Endodermal cell (in vitro differentiated cells): ENCODE results near the gene LNPK. TPM values are rescaled to one million over a fixed set of nuclear protein-coding genes. Genes with fewer than 3 reads are reported as not detected.

Experiments used
- DNase-seq: peaks from one replicate; pipeline ENCODE4 v3.0.0-alpha.2; 2017
- H3K27ac ChIP-seq: 2 replicates; pipeline ENCODE4 v1.5.1; 2013; ENCODE audit warnings: mild to moderate bottlenecking, low read depth, low read length, moderate library complexity
- H3K27me3 ChIP-seq: 2 replicates; pipeline ENCODE4 v1.6.1; 2013; ENCODE audit warnings: mild to moderate bottlenecking, low read length, moderate library complexity; ENCODE audit not compliant: insufficient read depth, control insufficient read depth, poor library complexity, severe bottlenecking
- H3K36me3 ChIP-seq: 2 replicates; pipeline ENCODE4 v1.7.0; 2013; ENCODE audit warnings: mild to moderate bottlenecking, low read length, moderate library complexity; ENCODE audit not compliant: control insufficient read depth, insufficient read depth
- H3K4me1 ChIP-seq: one replicate; pipeline ENCODE4 v1.7.0; 2013; ENCODE audit warnings: low read length; ENCODE audit not compliant: control insufficient read depth, insufficient read depth
- H3K4me3 ChIP-seq: 2 replicates; pipeline ENCODE4 v1.5.1; 2013; ENCODE audit warnings: mild to moderate bottlenecking, low read length, moderate library complexity
- H3K9ac ChIP-seq: 2 replicates; pipeline ENCODE4 v1.6.1; 2013; ENCODE audit warnings: mild to moderate bottlenecking, low read length, moderate library complexity; ENCODE audit not compliant: poor library complexity, severe bottlenecking; ENCODE audit errors: extremely low read depth
- H3K9me3 ChIP-seq: 2 replicates; pipeline ENCODE4 v1.6.1; 2013; ENCODE audit warnings: mild to moderate bottlenecking, low read length, moderate library complexity; ENCODE audit not compliant: control insufficient read depth
- H3K27ac Mint-ChIP-seq: 2 replicates; pipeline ENCODE4 v1.8.0; 2020; ENCODE audit warnings: mixed read lengths
- H3K27me3 Mint-ChIP-seq: 2 replicates; pipeline ENCODE4 v1.8.0; 2021; ENCODE audit warnings: mild to moderate bottlenecking, mixed read lengths; ENCODE audit not compliant: insufficient read depth
- H3K36me3 Mint-ChIP-seq: 2 replicates; pipeline ENCODE4 v1.8.0; 2020; ENCODE audit warnings: low read depth, mixed read lengths
- H3K4me1 Mint-ChIP-seq: 2 replicates; pipeline ENCODE4 v1.8.0; 2020; ENCODE audit warnings: mixed read lengths
- H3K4me3 Mint-ChIP-seq: 2 replicates; pipeline ENCODE4 v1.8.0; 2020; ENCODE audit warnings: mild to moderate bottlenecking, moderate library complexity, mixed read lengths
- H3K9me3 Mint-ChIP-seq: 2 replicates; pipeline ENCODE4 v1.8.0; 2020; ENCODE audit warnings: mild to moderate bottlenecking, mixed read lengths
- WGBS, 2 experiments: methylation state at CpG; one replicate each; pipeline versions ENCODE4 v1.1.5 to v1.1.7; 2013; ENCODE audit warnings: missing lambda C conversion rate in 2 of 2, mixed read lengths in 1 of 2; ENCODE audit not compliant: insufficient coverage in 1 of 2, insufficient read length in 1 of 2; 5-methylcytosine and 5-hydroxymethylcytosine counted together
- total RNA-seq, 2 donors: library from RNA; stranded (reverse); fragmentation: NEBNext Ultra II Directional in 1 of 2; extraction: Animal tissue kit (Norgen Biotek cat#: 25700) in 1 of 2; gene quantifications; 2 replicates in 1 of 2; 3 replicates in 1 of 2; pipeline ENCODE4 v1.2.1, GENCODE V29; 2021
- TF ChIP-seq, protein P1 (sequence below): fragments of 200-600 bp; sonication (generic); conservative IDR thresholded peaks from 2 replicates; pipeline ENCODE4 v1.5.0; 2021; ENCODE audit warnings: antibody characterized with exemption, mild to moderate bottlenecking

The LNPK gene
- total RNA-seq, 2 donors from 2014 or later = 15.0 to 20.2 TPM

DNA sequence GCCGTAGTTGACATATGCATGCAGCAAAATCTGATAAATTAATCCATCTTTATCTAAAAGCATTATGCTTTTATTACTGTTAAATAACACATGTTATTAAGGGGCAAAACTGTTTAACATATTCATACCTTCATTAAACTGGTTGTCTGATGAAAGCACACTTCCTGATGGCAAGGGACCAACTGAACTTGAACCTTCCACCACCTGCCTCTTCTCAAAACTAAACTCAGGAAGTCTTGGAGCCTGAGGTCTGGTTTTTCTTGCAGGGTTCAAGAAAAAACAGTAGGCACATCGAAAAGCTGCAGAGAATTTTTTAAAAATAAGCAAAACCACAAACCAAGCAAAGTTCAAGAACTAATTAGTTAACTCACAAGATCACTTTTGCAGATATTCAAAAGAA lies 64.9 kb downstream of the LNPK start:
- peaks cover 8% of the 10 kb centered on the region for H3K36me3 Mint-ChIP-seq
- Histone ChIP-seq H3K27ac (no peak overlapping the region), H3K4me1 (no peaks in the 10 kb centered on the region), H3K4me3 (no peak overlapping the region), H3K36me3 (peaks cover 39% of the 10 kb centered on the region), H3K27me3 (no peaks in the 10 kb centered on the region), H3K9me3 (no peaks in the 10 kb centered on the region), H3K9ac (no peak overlapping the region)
- DNase-seq = no peak
- no peaks in the 10 kb centered on the region for H3K27me3 Mint-ChIP-seq
- H3K9me3 Mint-ChIP-seq = no peaks in the 10 kb centered on the region
- 97 to 100% methylated on average over 1 to 2 of the region's 2 CpGs for WGBS, 2 experiments
- H3K4me3 Mint-ChIP-seq = no peak overlapping the region
- TF ChIP-seq, protein P1, sequence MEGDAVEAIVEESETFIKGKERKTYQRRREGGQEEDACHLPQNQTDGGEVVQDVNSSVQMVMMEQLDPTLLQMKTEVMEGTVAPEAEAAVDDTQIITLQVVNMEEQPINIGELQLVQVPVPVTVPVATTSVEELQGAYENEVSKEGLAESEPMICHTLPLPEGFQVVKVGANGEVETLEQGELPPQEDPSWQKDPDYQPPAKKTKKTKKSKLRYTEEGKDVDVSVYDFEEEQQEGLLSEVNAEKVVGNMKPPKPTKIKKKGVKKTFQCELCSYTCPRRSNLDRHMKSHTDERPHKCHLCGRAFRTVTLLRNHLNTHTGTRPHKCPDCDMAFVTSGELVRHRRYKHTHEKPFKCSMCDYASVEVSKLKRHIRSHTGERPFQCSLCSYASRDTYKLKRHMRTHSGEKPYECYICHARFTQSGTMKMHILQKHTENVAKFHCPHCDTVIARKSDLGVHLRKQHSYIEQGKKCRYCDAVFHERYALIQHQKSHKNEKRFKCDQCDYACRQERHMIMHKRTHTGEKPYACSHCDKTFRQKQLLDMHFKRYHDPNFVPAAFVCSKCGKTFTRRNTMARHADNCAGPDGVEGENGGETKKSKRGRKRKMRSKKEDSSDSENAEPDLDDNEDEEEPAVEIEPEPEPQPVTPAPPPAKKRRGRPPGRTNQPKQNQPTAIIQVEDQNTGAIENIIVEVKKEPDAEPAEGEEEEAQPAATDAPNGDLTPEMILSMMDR = no peak
- no peak overlapping the region for H3K27ac Mint-ChIP-seq
- no peaks in the 10 kb centered on the region for H3K4me1 Mint-ChIP-seq

DNA sequence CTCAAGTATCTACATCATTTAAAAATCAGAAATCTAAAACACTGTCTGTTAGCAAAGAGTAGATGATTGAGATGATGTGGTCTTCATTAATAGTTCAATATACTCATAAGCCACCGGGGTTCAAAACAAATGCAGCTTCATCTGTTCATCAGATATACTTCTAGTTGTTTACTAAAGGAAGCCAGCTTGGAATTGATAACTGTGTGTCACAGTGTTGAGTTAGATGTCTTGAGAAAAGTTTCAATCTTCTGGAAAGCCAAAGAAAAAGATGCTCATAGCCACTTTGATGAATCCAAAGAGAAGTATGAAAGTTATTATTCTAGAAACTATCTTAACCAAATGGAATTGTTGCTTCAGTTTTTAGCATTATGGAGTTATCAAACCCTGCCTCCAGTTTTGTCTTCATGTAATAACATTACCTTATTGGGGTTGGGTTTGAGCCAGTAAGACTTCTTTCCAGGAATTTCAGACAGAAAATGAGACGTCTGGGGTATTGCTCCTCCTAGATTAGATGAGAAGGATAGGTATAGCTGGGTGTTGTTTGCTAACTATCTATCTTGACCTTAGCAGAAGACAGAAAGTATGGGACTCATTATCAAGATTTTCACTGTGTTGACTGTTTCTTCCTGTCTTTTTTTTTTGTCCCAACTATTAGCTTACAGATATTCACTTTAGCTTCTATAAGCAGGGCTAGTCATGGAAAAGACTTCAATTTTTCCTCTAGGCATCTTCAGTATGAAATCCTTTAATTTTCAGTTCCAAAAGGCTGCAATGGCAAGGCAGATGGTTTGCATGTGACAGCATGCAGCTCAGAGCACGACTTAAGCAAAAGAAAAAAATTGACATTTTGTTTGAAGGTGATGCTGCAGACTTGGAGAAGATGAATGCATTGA lies 66.5 kb downstream of the LNPK start:
- Histone ChIP-seq H3K4me3 (no peak overlapping the region), H3K4me1 (no peaks in the 10 kb centered on the region), H3K9me3 (no peaks in the 10 kb centered on the region), H3K27ac (no peak overlapping the region), H3K36me3 (peaks cover 37% of the 10 kb centered on the region), H3K9ac (no peak overlapping the region), H3K27me3 (no peaks in the 10 kb centered on the region)
- 92 to 93% methylated on average over 2 of the region's 3 CpGs for WGBS, 2 experiments
- no peaks in the 10 kb centered on the region for H3K27me3 Mint-ChIP-seq
- H3K27ac Mint-ChIP-seq = no peak overlapping the region
- no peaks in the 10 kb centered on the region for H3K4me1 Mint-ChIP-seq
- no peak overlapping the region for H3K4me3 Mint-ChIP-seq
- H3K9me3 Mint-ChIP-seq = no peaks in the 10 kb centered on the region
- TF ChIP-seq, protein P1 = no peak
- no peak for DNase-seq
- H3K36me3 Mint-ChIP-seq = peaks cover 7% of the 10 kb centered on the region

- Mint-ChIP-seq H3K27ac (no peak overlapping the region), H3K4me3 (no peak overlapping the region), H3K4me1 (no peaks in the 10 kb centered on the region), H3K9me3 (no peaks in the 10 kb centered on the region), H3K36me3 (peaks cover 7% of the 10 kb centered on the region), H3K27me3 (no peaks in the 10 kb centered on the region)
- TF ChIP-seq, protein P1 = no peak
- peaks cover 46% of the 10 kb centered on the region for H3K36me3 ChIP-seq
- H3K4me3 ChIP-seq = no peak overlapping the region
- DNase-seq = no peak
- H3K9ac ChIP-seq = no peak overlapping the region
- H3K4me1 ChIP-seq = no peaks in the 10 kb centered on the region
- 90% methylated on average over 1 of the region's 2 CpGs; no CpG with 5 or more reads in 1 of the 2 experiments for WGBS, 2 experiments
- no peaks in the 10 kb centered on the region for H3K9me3 ChIP-seq
- no peak overlapping the region for H3K27ac ChIP-seq
- no peaks in the 10 kb centered on the region for H3K27me3 ChIP-seq
Measured at GRCh38 chr2:175932675-175933074, 69.4 kb downstream of the LNPK start.
